Effector memory CD4-positive, alpha-beta T cell (primary cell): ENCODE data around the gene ZNF710.
A peak's percentile ranks its signal among the peaks of the same experiment; 100 is the strongest.

Experiments
- DNase-seq, 3 donors: peaks; one replicate each; pipeline ENCODE4 v3.0.0-alpha.2; 2020
- H3K27ac ChIP-seq: 2 replicates; pipeline ENCODE4 v1.7.0; 2013; ENCODE audit warnings: mild to moderate bottlenecking, low read length, moderate library complexity; ENCODE audit not compliant: insufficient read depth, poor library complexity, severe bottlenecking
- H3K27me3 ChIP-seq: replicated peaks from 2 replicates; pipeline ENCODE4 v1.7.0; 2013; ENCODE audit warnings: mild to moderate bottlenecking, low read length; ENCODE audit not compliant: insufficient read depth, control insufficient read depth, poor library complexity, severe bottlenecking
- H3K36me3 ChIP-seq: 2 replicates; pipeline ENCODE4 v1.7.0; 2013; ENCODE audit warnings: mild to moderate bottlenecking, low read length, moderate library complexity; ENCODE audit not compliant: control insufficient read depth, insufficient read depth
- H3K4me1 ChIP-seq: 2 replicates; pipeline ENCODE4 v1.7.0; 2013; ENCODE audit warnings: low read length, mild to moderate bottlenecking; ENCODE audit not compliant: control insufficient read depth, insufficient read depth, poor library complexity, severe bottlenecking
- H3K4me3 ChIP-seq: 2 replicates; pipeline ENCODE4 v1.7.0; 2013; ENCODE audit warnings: low read length, low read depth, mild to moderate bottlenecking; ENCODE audit not compliant: insufficient read depth, poor library complexity, severe bottlenecking
- H3K9me3 ChIP-seq: 2 replicates; pipeline ENCODE4 v1.7.0; 2013; ENCODE audit warnings: mild to moderate bottlenecking, low read length, moderate library complexity; ENCODE audit not compliant: control insufficient read depth

The ZNF710 gene

GRCh38 chr15:90004252-90004651 lies 3.1 kb downstream of the ZNF710 start:
- peak overlapping the region; percentile 21 for H3K27ac ChIP-seq
- H3K27me3 ChIP-seq: no peaks in the 10 kb centered on the region
- H3K36me3 ChIP-seq: no peaks in the 10 kb centered on the region
- H3K9me3 ChIP-seq: no peaks in the 10 kb centered on the region
- no peak overlapping the region for H3K4me3 ChIP-seq
- H3K4me1 ChIP-seq: peaks cover 34% of the 10 kb centered on the region
- no peak for DNase-seq

- H3K4me1 ChIP-seq: peaks cover 37% of the 10 kb centered on the region
- no peaks in the 10 kb centered on the region for H3K36me3 ChIP-seq
- no peak for DNase-seq
- no peak overlapping the region for H3K27ac ChIP-seq
- H3K27me3 ChIP-seq: no peaks in the 10 kb centered on the region
- H3K4me3 ChIP-seq: no peak overlapping the region
- H3K9me3 ChIP-seq: no peaks in the 10 kb centered on the region
Observed at GRCh38 chr15:90004671-90005070, 3.5 kb downstream of the ZNF710 start.

- no peak overlapping the region for H3K27ac ChIP-seq
- peaks cover 33% of the 10 kb centered on the region for H3K4me1 ChIP-seq
- H3K4me3 ChIP-seq: no peak overlapping the region
- H3K27me3 ChIP-seq: no peaks in the 10 kb centered on the region
- H3K36me3 ChIP-seq: no peaks in the 10 kb centered on the region
- DNase-seq: no peak
- H3K9me3 ChIP-seq: peaks cover 1% of the 10 kb centered on the region
Observed at GRCh38 chr15:90006217-90007075, 5.3 kb downstream of the ZNF710 start.

GRCh38 chr15:90007076-90007460 lies 5.9 kb downstream of the ZNF710 start:
- Histone ChIP-seq H3K36me3 (no peaks in the 10 kb centered on the region), H3K27me3 (no peaks in the 10 kb centered on the region), H3K27ac (no peak overlapping the region), H3K4me3 (no peak overlapping the region), H3K4me1 (peaks cover 33% of the 10 kb centered on the region), H3K9me3 (peaks cover 5% of the 10 kb centered on the region)
- no peak for DNase-seq

- Histone ChIP-seq H3K4me3 (no peak overlapping the region), H3K27ac (no peak overlapping the region), H3K36me3 (no peaks in the 10 kb centered on the region), H3K4me1 (peaks cover 31% of the 10 kb centered on the region), H3K27me3 (no peaks in the 10 kb centered on the region), H3K9me3 (peaks cover 5% of the 10 kb centered on the region)
- DNase-seq: no peak
Observed at GRCh38 chr15:90008607-90009006, 7.5 kb downstream of the ZNF710 start.

GRCh38 chr15:90009301-90010022 lies 8.3 kb downstream of the ZNF710 start:
- peaks cover 5% of the 10 kb centered on the region for H3K9me3 ChIP-seq
- no peak for DNase-seq
- peaks cover 36% of the 10 kb centered on the region for H3K4me1 ChIP-seq
- no peaks in the 10 kb centered on the region for H3K27me3 ChIP-seq
- no peak overlapping the region for H3K4me3 ChIP-seq
- no peak overlapping the region for H3K27ac ChIP-seq
- no peaks in the 10 kb centered on the region for H3K36me3 ChIP-seq

- Histone ChIP-seq H3K27ac (no peak overlapping the region), H3K4me3 (no peak overlapping the region), H3K36me3 (no peaks in the 10 kb centered on the region), H3K9me3 (peaks cover 5% of the 10 kb centered on the region), H3K27me3 (no peaks in the 10 kb centered on the region), H3K4me1 (peaks cover 33% of the 10 kb centered on the region)
- DNase-seq: no peak
Observed at GRCh38 chr15:90011705-90012104, 10.6 kb downstream of the ZNF710 start.

GRCh38 chr15:90013503-90013937 lies 12.4 kb downstream of the ZNF710 start:
- no peak for DNase-seq
- Histone ChIP-seq H3K27me3 (no peaks in the 10 kb centered on the region), H3K9me3 (peaks cover 5% of the 10 kb centered on the region), H3K27ac (peak overlapping the region; percentile 19), H3K4me3 (peak overlapping the region; percentile 27), H3K4me1 (peaks cover 24% of the 10 kb centered on the region), H3K36me3 (no peaks in the 10 kb centered on the region)

- H3K9me3 ChIP-seq: peaks cover 5% of the 10 kb centered on the region
- H3K4me3 ChIP-seq: no peak overlapping the region
- no peaks in the 10 kb centered on the region for H3K27me3 ChIP-seq
- DNase-seq: no peak
- H3K27ac ChIP-seq: no peak overlapping the region
- H3K4me1 ChIP-seq: peaks cover 17% of the 10 kb centered on the region
- H3K36me3 ChIP-seq: no peaks in the 10 kb centered on the region
Observed at GRCh38 chr15:90015294-90015693, 14.2 kb downstream of the ZNF710 start.

- no peak overlapping the region for H3K27ac ChIP-seq
- peaks cover 17% of the 10 kb centered on the region for H3K4me1 ChIP-seq
- peaks cover 5% of the 10 kb centered on the region for H3K9me3 ChIP-seq
- H3K36me3 ChIP-seq: no peaks in the 10 kb centered on the region
- no peak for DNase-seq
- no peaks in the 10 kb centered on the region for H3K27me3 ChIP-seq
- no peak overlapping the region for H3K4me3 ChIP-seq
Observed at GRCh38 chr15:90015749-90016148, 14.6 kb downstream of the ZNF710 start.
